SK-N-SH treated with all-trans-retinoic acid at 6 μM for 48 hours (cell line): ENCODE measurements around the gene MFSD11.

Source experiments
- GLIS3 ChIP-seq: fragments of 250-450 bp; sonication (Bioruptor Pico); IDR thresholded peaks from 2 replicates; pipeline ENCODE4 v1.5.0; 2020; ENCODE audit warnings: mild to moderate bottlenecking, moderate library complexity
- SNAI2 ChIP-seq: fragments of 250-450 bp; sonication (Bioruptor Pico); IDR thresholded peaks from 2 replicates; pipeline ENCODE4 v1.5.0; 2020; ENCODE audit warnings: mild to moderate bottlenecking, moderate library complexity
- ZC3H10 ChIP-seq: fragments of 250-450 bp; sonication (Bioruptor Pico); IDR thresholded peaks from 2 replicates; pipeline ENCODE4 v1.5.1; 2021; ENCODE audit warnings: mild to moderate bottlenecking, moderate library complexity
- ZFP3 ChIP-seq: fragments of 250-450 bp; sonication (Bioruptor Pico); IDR thresholded peaks from 2 replicates; pipeline ENCODE4 v1.5.0; 2020; ENCODE audit warnings: mild to moderate bottlenecking, moderate library complexity
- ZNF8 ChIP-seq: fragments of 450-650 bp; formaldehyde crosslinking; IDR thresholded peaks from 2 replicates; pipeline ENCODE4 v1.5.0; 2020; ENCODE audit warnings: mild to moderate bottlenecking, moderate library complexity
- TF ChIP-seq, protein P1 (sequence below): fragments of 250-450 bp; sonication (Bioruptor Pico); IDR thresholded peaks from 2 replicates; pipeline ENCODE4 v1.8.0; 2020; ENCODE audit warnings: mild to moderate bottlenecking, moderate library complexity, borderline replicate concordance
- TF ChIP-seq, protein P2 (sequence below): fragments of 250-450 bp; sonication (Bioruptor Pico); IDR thresholded peaks from 2 replicates; pipeline ENCODE4 v1.5.1; 2020; ENCODE audit warnings: low read depth, mild to moderate bottlenecking, moderate library complexity

DNA sequence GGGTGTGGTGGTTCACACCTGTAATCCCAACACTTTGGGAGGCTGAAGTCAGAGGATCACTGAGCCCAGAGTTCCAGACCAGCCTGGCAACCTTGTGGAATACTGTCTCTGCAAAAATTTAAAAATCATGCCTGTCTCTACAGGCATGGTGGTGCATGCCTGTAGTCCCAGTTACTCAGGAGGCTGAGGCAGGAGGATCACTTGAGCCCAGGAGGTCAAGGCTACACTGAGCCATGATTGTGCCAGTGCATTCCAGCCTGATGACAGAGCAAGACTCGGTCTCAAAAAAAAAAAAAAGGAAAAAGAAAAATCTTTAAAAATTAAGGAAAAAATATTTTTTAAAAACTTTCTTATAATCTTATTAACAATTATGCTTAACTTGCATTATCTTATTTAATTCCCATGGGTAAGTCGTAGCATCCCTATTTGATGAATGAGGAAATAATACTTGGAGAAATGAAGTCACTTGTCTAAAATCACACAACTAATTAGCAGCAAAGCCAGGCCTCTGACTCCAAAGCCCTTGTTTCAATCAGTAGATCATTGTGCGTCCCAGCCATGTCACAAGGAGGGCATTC, 13.6 kb downstream of the MFSD11 start:
- TF ChIP-seq ZC3H10 (CRISPR knock-in tag) (no peak), GLIS3 (CRISPR knock-in tag) (no peak), SNAI2 (CRISPR knock-in tag) (no peak), ZFP3 (no peak), ZNF8 (CRISPR knock-in tag) (no peak)
- TF ChIP-seq, protein P1, sequence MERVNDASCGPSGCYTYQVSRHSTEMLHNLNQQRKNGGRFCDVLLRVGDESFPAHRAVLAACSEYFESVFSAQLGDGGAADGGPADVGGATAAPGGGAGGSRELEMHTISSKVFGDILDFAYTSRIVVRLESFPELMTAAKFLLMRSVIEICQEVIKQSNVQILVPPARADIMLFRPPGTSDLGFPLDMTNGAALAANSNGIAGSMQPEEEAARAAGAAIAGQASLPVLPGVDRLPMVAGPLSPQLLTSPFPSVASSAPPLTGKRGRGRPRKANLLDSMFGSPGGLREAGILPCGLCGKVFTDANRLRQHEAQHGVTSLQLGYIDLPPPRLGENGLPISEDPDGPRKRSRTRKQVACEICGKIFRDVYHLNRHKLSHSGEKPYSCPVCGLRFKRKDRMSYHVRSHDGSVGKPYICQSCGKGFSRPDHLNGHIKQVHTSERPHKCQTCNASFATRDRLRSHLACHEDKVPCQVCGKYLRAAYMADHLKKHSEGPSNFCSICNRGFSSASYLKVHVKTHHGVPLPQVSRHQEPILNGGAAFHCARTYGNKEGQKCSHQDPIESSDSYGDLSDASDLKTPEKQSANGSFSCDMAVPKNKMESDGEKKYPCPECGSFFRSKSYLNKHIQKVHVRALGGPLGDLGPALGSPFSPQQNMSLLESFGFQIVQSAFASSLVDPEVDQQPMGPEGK (CRISPR knock-in tag) = no peak
- TF ChIP-seq, protein P2, sequence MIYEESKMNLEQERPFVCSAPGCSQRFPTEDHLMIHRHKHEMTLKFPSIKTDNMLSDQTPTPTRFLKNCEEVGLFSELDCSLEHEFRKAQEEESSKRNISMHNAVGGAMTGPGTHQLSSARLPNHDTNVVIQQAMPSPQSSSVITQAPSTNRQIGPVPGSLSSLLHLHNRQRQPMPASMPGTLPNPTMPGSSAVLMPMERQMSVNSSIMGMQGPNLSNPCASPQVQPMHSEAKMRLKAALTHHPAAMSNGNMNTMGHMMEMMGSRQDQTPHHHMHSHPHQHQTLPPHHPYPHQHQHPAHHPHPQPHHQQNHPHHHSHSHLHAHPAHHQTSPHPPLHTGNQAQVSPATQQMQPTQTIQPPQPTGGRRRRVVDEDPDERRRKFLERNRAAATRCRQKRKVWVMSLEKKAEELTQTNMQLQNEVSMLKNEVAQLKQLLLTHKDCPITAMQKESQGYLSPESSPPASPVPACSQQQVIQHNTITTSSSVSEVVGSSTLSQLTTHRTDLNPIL = no peak
